AG09319 (cell line): ENCODE data around the gene TTC8.
"Not testable (repeated sequence)": the region's sequence is repeated elsewhere in the genome, so short reads cannot be mapped to it uniquely, and the experiment has no call there.

Experiments
- DNase-seq: peaks from one replicate; pipeline ENCODE4 v3.0.0-alpha.2; 2010; ENCODE audit warnings: low read depth; ENCODE audit errors: extremely low read depth
- TF ChIP-seq, protein P1 (sequence below): IDR thresholded peaks from 2 replicates; pipeline ENCODE4 v1.5.1; 2011; ENCODE audit warnings: low read depth, mild to moderate bottlenecking, inconsistent platforms, low read length, moderate library complexity

TTC8 gene

GRCh38 chr14:88849716-88850115, 25.3 kb downstream of the TTC8 start:
- DNase-seq: no peak
- TF ChIP-seq, protein P1, sequence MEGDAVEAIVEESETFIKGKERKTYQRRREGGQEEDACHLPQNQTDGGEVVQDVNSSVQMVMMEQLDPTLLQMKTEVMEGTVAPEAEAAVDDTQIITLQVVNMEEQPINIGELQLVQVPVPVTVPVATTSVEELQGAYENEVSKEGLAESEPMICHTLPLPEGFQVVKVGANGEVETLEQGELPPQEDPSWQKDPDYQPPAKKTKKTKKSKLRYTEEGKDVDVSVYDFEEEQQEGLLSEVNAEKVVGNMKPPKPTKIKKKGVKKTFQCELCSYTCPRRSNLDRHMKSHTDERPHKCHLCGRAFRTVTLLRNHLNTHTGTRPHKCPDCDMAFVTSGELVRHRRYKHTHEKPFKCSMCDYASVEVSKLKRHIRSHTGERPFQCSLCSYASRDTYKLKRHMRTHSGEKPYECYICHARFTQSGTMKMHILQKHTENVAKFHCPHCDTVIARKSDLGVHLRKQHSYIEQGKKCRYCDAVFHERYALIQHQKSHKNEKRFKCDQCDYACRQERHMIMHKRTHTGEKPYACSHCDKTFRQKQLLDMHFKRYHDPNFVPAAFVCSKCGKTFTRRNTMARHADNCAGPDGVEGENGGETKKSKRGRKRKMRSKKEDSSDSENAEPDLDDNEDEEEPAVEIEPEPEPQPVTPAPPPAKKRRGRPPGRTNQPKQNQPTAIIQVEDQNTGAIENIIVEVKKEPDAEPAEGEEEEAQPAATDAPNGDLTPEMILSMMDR: no peak

DNA sequence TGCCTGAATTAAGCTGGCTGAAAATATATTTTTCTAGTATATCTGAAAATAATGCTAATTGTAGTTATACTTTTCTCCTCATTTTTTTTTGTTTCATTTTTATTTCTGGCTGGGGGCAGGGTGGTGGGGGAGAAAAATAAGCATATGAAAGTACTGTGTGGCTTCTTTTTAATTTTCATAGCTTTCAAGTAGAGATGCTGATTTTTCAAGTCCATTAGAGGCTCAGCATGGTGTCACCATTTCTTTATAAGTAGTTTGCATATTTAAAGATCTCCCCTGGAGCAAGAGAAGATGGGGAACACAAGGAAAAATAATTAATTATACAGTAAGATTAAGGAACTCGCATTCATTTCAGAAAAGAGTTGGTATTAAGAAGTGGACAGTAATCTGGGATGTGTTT, 27.1 kb downstream of the TTC8 start:
- TF ChIP-seq, protein P1: no peak
- DNase-seq: no peak

- TF ChIP-seq, protein P1: no peak
- DNase-seq: no peak
These were observed 28.2 kb downstream of the TTC8 start for GRCh38 chr14:88852632-88853031.

GRCh38 chr14:88853129-88853528, 28.7 kb downstream of the TTC8 start:
- TF ChIP-seq, protein P1: no peak
- DNase-seq: no peak

- peak; percentile 41 for DNase-seq
- TF ChIP-seq, protein P1: no peak
These were observed 32.4 kb downstream of the TTC8 start for GRCh38 chr14:88856786-88857366.

GRCh38 chr14:88857861-88858260, 33.4 kb downstream of the TTC8 start:
- not testable (repeated sequence) for DNase-seq

DNA sequence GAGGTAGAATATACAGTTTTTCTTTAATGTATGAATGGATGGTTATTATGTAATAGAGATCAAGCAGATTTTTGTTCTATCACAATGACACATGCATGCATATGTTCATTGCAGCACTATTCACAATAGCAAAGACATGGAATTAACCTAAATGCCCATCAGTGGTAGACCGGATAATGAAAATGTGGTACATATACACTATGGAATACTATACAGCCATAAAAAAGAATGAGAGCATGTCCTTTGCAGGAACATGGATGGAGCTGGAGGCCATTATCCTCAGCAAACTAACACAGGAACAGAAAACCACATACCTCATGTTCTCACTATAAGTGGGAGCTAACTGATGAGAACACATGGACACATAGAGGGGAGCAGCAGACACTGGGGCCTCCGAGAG, 34.7 kb downstream of the TTC8 start:
- DNase-seq: not testable (repeated sequence)

DNA sequence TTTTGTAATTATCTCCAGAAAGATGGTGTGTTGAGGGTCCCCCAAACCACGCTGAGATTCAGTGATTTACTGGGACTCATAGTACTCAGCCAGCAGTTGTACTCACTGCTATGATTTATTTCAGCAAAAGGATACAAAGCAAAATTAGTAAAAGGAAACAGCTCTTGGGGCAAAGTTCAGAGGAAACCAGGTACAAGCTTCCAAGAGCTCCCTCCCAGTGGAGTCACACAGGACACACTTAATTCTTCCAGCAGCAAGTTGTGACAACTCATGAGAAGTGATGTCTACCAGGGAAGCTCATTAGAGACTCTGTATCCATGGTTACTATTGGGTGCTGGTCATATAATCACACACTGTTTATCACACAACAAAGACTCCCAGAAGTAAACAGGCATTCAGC, 38.7 kb downstream of the TTC8 start:
- TF ChIP-seq, protein P1: no peak
- DNase-seq: no peak
